ENCODE results near the gene TMEM115.

DNA sequence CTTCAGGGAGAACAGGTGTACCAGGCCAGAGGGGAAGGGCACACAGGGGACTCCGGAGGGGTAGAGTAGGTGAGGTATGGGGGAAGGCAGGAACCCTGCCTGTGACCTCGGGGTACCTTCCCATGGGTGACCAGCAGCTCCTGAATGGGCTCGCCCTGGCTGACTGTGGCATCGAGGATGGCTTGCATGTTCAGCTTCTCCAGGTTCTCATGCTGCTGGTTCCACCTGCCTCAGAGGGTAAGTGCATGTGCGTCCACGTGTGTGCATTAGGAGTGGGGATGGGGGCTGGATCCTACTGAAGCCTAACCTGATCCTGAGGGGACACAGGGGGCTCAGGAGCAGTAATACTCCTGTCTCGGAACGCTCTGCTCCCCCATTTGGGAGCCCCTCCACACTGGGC, 14.3 kb downstream of the TMEM115 start:
- no peak for TF ChIP-seq CTCF (conservative IDR thresholded peaks at IDR 0.05; ENCODE audit: low read depth, low read length)
- TF ChIP-seq EZH2 (IDR thresholded peaks at IDR 0.05; ENCODE audit: low read length, unreplicated experiment), result no peak
- no peak for TF ChIP-seq EZH2phosphoT487 (IDR thresholded peaks at IDR 0.05; ENCODE audit: borderline replicate concordance, low read length)

All from PC-3 (cell line).